ENCODE data around the gene SHH.
"Not testable (repeated sequence)": the region's sequence is repeated elsewhere in the genome, so short reads cannot be mapped to it uniquely, and the experiment has no call there.

The SHH gene

DNA sequence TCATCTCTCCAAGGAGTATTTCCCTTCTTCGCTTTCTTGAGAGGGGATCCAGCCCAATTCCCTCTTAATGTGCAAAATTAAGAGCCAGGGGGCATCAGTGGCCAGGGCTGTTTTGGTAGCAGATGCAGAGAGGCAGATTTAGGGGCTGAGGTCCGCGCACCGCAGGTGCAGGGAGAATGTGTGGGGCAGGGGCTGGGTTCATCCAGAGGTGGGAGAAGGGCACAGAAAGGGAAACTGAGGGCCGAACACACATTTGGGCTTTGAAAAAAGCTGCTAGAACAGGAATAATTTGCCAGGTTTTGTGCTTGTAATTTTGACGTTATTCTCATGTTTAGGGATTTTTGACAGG is 6.5 kb upstream of the SHH start:
- no peak for FAIRE-seq

DNA sequence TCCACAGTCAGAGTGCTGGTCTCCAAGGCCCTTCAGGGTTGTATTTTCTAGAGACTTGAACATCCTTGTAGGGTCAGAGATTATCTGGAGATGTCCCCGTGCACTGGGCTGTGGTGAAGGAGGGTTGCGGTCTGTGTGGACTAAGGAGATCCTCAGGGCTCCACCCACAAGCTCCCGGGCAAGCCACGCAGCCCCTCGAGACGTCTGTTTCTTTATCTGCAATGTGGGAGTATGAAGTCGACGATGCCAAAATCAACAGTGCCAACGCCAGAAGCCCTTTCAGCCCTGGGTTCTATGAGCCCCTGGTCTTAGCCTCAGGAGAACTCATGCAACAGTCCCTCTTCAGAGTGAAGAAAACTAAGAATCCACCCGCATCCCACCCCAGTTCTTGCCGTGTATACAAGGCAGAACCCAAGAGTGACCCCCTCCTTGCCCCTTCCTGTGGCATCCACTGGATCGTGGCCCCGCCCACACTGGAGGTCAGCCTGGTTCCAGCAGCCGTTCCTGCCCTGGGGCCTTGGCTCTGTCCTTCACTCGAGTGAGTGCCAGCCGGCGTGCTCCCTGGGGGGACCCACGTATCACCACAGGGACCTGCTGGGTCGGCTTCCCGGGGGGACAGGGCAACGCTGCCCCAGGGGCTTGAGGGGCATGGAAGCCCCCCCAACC is 6.0 kb upstream of the SHH start:
- FAIRE-seq = no peak

DNA sequence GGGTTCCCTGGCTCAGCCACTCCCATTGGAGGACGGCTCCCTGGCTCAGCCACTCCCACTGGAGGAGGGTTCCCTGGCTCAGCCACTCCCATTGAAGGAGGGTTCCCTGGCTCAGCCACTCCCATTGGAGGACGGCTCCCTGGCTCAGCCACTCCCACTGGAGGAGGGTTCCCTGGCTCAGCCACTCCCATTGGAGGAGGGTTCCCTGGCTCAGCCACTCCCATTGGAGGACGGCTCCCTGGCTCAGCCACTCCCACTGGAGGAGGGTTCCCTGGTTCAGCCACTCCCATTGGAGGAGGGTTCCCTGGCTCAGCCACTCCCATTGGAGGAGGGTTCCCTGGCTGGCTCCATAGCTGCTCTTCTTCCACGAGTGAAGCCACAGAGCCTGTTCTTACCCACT is 5.3 kb upstream of the SHH start:
- FAIRE-seq = not testable (repeated sequence)

DNA sequence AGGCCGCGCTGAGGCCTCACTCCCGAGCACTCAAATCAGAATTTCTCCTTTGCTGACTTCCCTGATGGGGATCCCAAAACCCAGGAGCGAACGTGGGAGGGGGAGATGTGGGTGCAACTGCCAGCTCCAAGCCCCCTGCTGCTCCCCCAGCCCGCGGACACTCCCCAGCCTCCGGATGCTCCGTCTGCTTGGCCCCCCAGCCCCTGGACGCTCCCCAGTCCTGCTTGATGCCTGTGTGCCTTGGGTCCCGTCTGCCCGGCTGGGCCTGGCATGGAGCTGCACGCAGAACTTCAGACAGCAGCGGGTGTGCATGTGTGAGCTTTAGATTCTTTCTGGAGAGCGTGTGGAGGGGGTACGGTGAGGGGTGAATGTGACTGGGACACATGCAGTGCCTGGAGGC is 4.7 kb upstream of the SHH start:
- FAIRE-seq = no peak

DNA sequence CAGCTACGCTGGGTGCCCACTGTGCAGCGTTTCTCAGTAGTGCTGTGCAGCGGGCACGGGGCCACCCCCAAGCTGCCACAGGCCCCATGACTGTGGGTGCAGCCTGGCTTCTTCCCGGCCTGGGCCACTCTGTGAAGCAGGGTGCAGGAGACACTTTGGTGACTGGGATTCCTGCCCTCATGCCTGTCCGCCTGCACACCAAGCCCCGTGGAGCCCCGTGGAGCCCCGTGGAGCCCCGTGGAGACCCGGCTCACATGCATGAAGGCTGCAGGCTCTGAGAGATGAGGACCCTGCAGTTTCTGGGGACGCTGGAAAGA is 3.9 kb upstream of the SHH start:
- no peak for FAIRE-seq

DNA sequence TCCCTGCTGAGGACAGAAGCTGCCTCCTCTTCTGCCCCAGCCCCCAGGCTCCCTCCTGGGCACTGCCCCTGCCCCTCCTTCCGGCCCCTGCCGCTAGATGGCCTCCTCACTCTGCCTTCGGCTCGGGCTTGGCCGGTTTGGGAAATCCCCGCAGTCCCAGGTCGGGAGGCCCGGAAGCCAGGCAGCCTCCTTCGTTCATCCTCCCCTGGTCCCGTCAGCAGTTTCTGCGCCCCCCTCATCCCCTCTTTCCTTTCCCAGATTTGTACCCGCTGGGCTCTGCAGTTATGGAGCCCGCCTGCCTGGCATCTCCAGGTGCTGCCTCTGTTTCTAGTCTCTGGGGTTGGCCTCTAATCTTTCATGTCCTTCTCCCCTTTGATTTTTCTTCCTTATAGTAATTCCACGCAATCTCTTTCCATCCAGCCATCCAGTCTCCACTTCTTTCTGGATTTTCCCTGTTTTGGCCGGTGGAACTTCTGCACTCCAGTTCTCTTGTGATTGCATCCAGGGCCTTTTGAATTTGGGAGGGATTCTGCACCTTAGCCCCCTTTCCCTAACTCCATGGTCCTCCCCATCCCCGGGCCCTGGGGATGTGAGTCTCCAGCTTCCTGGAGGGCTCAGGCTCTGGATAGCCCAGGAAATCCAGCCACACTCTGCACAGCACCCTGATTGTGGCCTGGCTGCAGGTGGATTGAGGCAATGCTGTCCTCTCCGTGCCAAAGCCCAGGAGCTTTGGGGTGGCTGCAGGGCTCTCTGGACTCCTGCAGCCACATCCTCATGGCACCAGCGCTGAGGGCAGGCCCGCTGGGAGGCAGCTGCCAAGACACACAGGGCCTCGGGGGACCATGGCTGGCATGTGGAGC is 3.3 kb upstream of the SHH start:
- no peak for FAIRE-seq

- FAIRE-seq = no peak
Measured at GRCh38 chr7:155814316-155815276, 2.3 kb upstream of the SHH start.

DNA sequence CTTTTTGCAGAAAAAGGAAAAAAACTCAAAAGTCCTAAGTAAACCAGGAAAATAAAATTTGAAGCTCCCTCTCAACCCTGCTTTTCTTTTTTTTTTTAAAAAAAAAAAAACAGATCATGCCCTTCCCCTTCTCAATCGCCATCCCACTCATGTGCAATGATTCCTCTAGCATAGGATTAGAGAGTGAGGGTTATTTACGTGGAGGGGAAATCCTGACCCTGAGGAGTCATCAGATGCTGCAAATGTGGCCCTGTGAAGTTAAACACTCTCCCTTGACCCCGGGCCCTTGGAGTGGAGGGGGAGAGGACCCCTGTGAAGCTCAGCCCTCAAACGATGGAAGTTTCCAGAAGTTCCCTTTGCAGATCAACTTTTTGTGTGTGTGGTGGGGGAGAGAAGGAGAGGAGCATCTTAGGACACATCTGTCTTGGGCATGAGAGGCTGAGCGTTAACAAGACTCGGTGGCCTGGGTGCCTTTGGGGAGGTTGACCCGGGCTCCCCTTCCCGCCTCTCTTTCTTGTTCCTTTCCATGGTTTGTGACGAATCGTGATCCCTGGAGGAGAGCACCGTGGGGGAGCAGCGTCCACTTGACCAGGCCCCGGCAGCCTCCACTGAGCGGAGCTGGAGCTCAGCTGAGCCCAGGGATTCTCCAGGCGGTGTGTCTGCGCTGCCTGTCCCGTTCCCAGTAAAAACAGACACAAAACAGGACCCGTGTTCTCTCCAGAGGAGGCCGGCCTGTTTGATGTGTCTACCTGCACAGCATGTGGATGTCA is 1.5 kb upstream of the SHH start:
- no peak for FAIRE-seq

- FAIRE-seq = no peak
Measured at GRCh38 chr7:155813125-155813524, 862 bp upstream of the SHH start.

DNA sequence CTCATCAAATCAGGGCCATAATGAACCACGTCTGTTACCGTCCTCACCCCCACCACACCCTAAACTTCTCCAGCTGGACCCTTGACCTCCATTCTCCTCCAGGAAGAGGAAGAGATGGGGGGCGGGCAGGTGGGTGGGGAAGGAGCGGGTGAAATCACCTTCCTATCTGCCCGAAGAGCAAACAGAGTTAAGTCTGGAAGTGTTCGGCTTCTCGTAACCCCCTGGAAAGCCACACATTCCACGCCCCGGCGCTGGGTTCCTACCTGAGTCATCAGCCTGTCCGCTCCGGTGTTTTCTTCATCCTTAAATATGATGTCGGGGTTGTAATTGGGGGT is 736 bp downstream of the SHH start:
- no peak for FAIRE-seq

DNA sequence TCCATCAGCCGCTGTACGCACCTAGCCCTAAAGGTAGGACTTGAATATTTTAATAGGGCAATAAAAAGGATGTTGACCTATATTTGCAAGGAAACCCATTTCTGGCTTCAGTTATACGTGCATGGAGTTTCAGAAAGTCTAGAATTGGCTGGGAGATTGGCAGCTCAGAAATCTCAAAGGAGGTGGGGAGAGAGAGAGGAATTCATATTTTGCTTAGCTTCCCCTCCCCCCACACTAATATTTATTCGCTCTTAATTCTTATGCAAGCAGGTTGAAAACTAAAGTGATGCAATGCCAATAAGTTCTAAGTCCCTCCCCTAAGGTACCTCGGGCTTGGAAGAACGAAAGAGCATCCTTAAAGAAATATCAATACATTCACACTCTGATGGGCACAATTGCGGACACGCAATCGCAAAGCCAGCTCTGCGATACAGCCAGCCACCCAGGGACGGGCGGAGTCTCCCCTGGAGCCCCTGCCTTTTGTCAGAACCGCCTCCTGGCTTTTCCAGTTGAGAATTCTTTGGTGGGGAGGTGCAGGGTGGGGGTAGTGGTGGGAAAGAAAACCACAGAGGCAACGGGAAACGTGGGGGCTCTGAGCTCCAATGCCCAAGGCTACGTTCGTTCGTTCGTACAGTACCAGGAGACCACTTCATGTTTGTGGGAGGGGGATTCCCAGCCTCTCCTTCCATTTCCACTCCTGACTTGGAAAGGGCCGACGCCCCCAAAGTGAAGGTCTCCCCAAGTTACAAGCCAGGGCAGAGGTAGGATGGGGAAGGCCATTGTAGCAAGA is 1.3 kb downstream of the SHH start:
- no peak for FAIRE-seq

- no peak for FAIRE-seq
Measured at GRCh38 chr7:155809947-155810769, 2.1 kb downstream of the SHH start.

GRCh38 chr7:155809332-155809946 is 2.8 kb downstream of the SHH start:
- no peak for FAIRE-seq

DNA sequence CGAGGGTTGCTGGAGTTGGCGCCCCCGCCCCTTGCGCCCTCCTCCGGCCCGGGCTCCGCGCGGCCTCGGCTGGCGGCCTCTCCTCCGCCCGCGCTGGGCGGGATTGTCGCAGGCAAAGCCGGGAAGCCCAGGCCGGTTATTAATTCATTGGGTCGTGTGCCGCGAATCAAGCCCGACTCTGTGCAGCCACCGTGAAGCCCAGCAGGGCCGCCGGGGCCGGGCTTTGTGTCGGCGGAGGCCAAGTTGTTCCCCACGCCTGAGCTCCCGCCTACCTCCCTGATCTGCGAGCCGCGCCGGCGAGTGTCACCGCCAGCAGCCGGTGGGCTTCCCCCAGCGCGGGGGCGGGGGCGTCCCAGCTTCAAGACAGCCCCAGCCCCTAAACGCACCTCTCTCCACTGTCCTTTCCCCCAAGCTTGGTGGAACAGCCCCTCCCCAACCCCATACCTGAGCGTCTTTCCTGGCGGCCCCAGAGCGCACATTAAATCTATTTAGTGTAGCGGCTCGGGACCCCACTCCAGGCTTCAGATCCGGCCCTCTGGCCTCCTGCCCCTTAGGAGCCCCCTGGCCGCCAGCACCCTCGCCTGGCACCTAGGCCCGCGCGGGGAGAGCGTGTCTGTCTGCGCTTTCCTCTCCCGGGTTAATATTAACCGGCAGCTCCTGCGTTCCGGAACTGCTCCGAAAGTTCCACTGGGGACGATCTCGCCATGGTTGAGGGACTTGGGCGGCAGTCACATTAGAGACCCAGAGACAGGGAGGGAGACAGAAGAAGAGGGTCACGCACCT is 3.5 kb downstream of the SHH start:
- FAIRE-seq = no peak

- no peak for FAIRE-seq
Measured at GRCh38 chr7:155807789-155808548, 4.3 kb downstream of the SHH start.

- FAIRE-seq = no peak
Measured at GRCh38 chr7:155807065-155807671, 5.1 kb downstream of the SHH start.

DNA sequence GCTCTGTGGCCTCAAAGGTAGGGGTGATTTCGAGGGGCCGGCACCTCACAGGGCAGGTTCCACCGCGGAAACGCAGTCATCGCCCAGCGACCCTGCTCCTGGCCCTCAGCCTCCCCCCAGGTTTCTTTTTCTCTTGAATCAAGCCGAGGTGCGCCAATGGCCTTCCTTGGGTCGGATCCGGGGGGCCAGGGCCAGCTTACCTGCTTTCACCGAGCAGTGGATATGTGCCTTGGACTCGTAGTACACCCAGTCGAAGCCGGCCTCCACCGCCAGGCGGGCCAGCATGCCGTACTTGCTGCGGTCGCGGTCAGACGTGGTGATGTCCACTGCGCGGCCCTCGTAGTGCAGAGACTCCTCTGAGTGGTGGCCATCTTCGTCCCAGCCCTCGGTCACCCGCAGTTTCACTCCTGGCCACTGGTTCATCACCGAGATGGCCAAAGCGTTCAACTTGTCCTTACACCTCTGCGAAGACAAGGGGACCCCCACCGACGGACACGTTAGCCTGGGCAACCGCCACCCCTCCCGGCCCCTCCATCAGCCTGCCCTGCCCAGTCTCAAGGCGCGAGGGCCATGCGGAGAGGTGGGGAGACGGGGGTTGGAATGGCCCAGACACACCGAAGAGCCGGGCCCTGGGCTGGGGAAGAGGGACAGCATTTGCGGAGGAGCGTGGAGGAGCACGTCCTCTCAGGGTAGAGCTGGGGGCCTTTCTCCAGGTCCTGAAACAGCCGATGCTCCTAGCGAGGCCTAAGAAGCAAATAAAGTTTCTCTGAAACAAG is 6.0 kb downstream of the SHH start:
- FAIRE-seq = no peak

- no peak for FAIRE-seq
Measured at GRCh38 chr7:155805826-155806095, 6.5 kb downstream of the SHH start.

All from TTC549 (cell line).